GM12801 (cell line): ENCODE results near the gene TSHZ2.

Experiments
- TF ChIP-seq, protein P1 (sequence below): IDR thresholded peaks from one replicate; pipeline ENCODE4 v1.5.1; 2011; ENCODE audit warnings: control low read depth; ENCODE audit not compliant: insufficient read length; ENCODE audit errors: extremely low read depth

TSHZ2 gene

DNA sequence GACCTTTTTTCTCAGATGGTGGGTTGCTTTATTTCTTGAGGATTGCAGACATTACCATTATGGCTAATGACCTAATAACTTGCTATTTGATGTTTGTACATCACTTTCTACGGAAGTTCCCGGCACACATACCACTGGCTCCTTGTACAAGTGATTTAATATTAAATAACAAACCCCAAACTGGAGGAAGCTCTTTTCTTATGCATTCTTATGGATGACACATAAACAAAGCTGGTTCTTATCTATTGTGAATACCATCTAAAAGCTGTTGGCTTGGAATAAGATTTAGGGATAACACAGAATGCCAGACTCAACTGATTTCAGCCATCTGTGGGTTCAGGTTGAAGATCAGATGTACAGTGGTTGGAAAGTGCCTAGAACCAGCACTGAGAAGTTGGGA, 272.6 kb downstream of the TSHZ2 start:
- TF ChIP-seq, protein P1, sequence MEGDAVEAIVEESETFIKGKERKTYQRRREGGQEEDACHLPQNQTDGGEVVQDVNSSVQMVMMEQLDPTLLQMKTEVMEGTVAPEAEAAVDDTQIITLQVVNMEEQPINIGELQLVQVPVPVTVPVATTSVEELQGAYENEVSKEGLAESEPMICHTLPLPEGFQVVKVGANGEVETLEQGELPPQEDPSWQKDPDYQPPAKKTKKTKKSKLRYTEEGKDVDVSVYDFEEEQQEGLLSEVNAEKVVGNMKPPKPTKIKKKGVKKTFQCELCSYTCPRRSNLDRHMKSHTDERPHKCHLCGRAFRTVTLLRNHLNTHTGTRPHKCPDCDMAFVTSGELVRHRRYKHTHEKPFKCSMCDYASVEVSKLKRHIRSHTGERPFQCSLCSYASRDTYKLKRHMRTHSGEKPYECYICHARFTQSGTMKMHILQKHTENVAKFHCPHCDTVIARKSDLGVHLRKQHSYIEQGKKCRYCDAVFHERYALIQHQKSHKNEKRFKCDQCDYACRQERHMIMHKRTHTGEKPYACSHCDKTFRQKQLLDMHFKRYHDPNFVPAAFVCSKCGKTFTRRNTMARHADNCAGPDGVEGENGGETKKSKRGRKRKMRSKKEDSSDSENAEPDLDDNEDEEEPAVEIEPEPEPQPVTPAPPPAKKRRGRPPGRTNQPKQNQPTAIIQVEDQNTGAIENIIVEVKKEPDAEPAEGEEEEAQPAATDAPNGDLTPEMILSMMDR, result no peak

DNA sequence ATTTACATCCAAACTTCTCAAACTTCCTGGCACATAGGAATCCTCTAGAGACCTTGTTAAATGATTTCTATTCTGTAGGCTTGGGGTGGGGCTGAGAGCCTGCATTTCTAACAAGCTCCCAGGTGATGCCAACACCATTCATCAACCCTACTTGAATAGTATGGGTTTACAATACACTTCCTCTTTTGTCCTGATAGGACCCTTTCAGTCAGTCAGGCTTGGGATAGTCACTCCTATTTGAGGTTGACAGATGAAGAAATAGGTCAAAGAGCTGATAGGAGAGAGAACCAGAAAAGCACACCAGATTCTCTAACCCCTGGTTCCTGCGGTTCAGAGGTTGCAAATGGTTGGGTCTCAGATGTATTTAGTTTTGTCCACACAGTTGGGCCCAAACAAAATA, 273.4 kb downstream of the TSHZ2 start:
- TF ChIP-seq, protein P1, result no peak

DNA sequence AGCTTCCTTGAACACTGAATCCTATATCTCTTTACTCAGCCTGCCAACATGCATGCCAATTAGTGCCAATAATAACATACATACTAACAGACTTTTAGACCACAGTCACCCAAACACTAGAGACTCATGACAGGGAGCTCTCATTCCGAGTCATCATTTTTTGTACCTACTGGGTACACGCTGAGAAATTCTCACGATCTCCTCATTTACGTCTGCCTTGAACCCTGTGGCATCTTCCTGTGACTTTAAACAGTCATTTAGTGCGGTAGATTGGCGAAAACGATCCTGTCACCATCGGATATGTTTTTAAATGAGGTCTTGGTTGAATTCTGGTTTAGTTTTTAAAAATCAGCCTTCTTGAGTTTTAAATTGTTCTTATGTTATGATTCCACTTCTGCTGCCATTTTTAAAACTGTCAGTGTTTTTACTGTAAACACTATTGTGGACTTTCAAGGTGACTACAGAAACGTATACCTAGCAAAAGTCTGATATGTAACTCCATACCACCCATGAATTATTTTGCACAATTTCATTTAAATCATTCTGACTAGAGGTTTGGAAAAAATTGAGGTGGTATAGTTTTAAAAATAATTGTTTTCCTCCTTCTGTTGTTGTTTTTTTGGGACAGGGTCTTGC, 275.4 kb downstream of the TSHZ2 start:
- TF ChIP-seq, protein P1, result no peak

DNA sequence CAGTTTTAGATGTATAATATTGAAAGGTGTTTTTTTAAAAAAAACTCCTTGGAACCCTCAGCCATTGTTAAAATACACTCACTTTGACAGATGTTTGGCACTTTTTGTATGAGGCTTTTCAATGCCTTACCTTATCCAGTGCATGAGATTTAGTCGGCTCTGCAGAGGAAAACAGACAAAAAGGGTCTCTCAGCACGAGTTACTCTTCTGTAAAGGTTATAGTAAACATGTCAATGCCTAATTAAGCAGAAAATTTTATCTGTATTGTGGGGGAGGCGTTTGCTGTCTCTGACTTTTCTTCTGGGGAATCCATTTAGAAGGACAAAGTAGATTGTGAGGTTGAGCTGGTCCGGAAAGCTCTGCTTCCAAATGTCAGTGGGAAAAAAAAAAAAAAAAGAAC, 278.3 kb downstream of the TSHZ2 start:
- TF ChIP-seq, protein P1, result no peak

DNA sequence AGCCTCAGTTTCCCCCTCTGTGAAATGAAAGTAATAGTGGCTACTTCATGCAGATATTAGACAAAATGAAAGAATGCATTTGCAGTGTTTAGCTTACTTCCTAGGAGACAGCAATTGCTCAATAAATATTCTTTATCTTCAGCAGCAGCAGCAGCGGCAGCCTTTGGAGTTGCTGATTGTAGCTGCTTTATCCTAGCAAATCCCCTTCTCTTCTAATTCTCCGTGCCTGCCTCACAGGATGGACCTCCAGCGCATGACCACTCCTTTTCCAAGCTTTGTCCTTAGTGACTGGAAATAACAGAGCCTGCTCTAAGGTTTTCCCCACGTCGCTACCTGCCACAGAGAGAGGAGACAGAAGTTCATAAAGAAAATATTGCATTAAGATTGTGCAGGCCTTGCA, 279.8 kb downstream of the TSHZ2 start:
- TF ChIP-seq, protein P1, result no peak

DNA sequence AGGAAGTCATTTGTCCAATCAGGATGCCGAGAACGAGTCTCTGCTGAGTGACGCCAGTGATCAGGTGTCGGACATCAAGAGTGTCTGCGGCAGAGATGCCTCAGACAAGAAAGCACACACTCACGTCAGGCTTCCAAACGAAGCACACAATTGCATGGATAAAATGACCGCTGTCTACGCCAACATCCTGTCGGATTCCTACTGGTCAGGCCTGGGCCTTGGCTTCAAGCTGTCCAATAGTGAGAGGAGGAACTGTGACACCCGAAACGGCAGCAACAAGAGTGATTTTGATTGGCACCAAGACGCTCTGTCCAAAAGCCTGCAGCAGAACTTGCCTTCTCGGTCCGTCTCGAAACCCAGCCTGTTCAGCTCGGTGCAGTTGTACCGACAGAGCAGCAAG, 281.5 kb downstream of the TSHZ2 start:
- TF ChIP-seq, protein P1, result no peak

DNA sequence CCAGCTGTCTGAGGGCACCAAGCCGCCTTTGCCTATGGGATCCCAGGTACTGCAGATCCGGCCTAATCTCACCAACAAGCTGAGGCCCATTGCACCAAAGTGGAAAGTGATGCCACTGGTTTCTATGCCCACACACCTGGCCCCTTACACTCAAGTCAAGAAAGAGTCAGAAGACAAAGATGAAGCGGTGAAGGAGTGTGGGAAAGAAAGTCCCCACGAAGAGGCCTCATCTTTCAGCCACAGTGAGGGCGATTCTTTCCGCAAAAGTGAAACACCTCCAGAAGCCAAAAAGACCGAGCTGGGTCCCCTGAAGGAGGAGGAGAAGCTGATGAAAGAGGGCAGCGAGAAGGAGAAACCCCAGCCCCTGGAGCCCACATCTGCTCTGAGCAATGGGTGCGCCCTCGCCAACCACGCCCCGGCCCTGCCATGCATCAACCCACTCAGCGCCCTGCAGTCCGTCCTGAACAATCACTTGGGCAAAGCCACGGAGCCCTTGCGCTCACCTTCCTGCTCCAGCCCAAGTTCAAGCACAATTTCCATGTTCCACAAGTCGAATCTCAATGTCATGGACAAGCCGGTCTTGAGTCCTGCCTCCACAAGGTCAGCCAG, 283.0 kb downstream of the TSHZ2 start:
- TF ChIP-seq, protein P1, result no peak
